ENCODE data around the gene MEGF10.

Gene MEGF10

GRCh38 chr5:127324756-127325155 is 34.2 kb downstream of the MEGF10 start:
- DNase-seq (ENCODE audit: low spot score) = no peak
- CTCF ChIA-PET = interaction anchor here (1.1 kb wide), 1 partner anchor 11 kb away, joined by 4 read pairs; no protein-coding TSS in a partner anchor
- POLR2A ChIA-PET (ENCODE audit: low non-redundant PET) = no interaction called here
- TF ChIP-seq CTCF (conservative IDR thresholded peaks at IDR 0.05; ENCODE audit: low read depth) = no peak
- H3K27ac ChIP-seq = no peak overlapping the region

GRCh38 chr5:127326431-127326830 is 35.8 kb downstream of the MEGF10 start:
- no peak overlapping the region for H3K27ac ChIP-seq
- DNase-seq (ENCODE audit: low spot score) = no peak
- CTCF ChIA-PET = no interaction called here
- POLR2A ChIA-PET (ENCODE audit: low non-redundant PET) = no interaction called here
- no peak for TF ChIP-seq CTCF (conservative IDR thresholded peaks at IDR 0.05; ENCODE audit: low read depth)

- no peak for TF ChIP-seq CTCF (conservative IDR thresholded peaks at IDR 0.05; ENCODE audit: low read depth)
- CTCF ChIA-PET = no interaction called here
- POLR2A ChIA-PET (ENCODE audit: low non-redundant PET) = no interaction called here
- H3K27ac ChIP-seq = no peak overlapping the region
- DNase-seq (ENCODE audit: low spot score) = no peak
These were observed 36.6 kb downstream of the MEGF10 start for GRCh38 chr5:127326976-127327755.

GRCh38 chr5:127330116-127330515 is 39.5 kb downstream of the MEGF10 start:
- no peak overlapping the region for H3K27ac ChIP-seq
- no peak for DNase-seq (ENCODE audit: low spot score)
- POLR2A ChIA-PET (ENCODE audit: low non-redundant PET) = no interaction called here
- CTCF ChIA-PET = interaction anchor here (0.6 to 1.5 kb wide), 2 partner anchors 17 to 180 kb away, joined by 3 read pairs; no protein-coding TSS in a partner anchor
- no peak for TF ChIP-seq CTCF (conservative IDR thresholded peaks at IDR 0.05; ENCODE audit: low read depth)

GRCh38 chr5:127331890-127332649 is 41.5 kb downstream of the MEGF10 start:
- ChIA-PET POLR2A (ENCODE audit: low non-redundant PET) (no interaction called here), CTCF (interaction anchor here (0.5 kb wide), 1 partner anchor 34 kb away, joined by 4 read pairs; no protein-coding TSS in a partner anchor)
- TF ChIP-seq CTCF (conservative IDR thresholded peaks at IDR 0.05; ENCODE audit: low read depth) = no peak
- DNase-seq (ENCODE audit: low spot score) = no peak
- H3K27ac ChIP-seq = no peak overlapping the region

- CTCF ChIA-PET = interaction anchor here (0.6 kb wide), 1 partner anchor 245 kb away, joined by 3 read pairs; no protein-coding TSS in a partner anchor
- DNase-seq (ENCODE audit: low spot score) = no peak
- no peak overlapping the region for H3K27ac ChIP-seq
- POLR2A ChIA-PET (ENCODE audit: low non-redundant PET) = no interaction called here
- TF ChIP-seq CTCF (conservative IDR thresholded peaks at IDR 0.05; ENCODE audit: low read depth) = no peak
These were observed 42.9 kb downstream of the MEGF10 start for GRCh38 chr5:127333483-127333882.
